HepG2 (cell line): ENCODE results near the gene URAD. TPM values are rescaled to one million over a fixed set of nuclear protein-coding genes. Genes with fewer than 3 reads are reported as not detected.

Experiments used
- CHD2 ChIP-seq: IDR thresholded peaks from 2 replicates; pipeline ENCODE4 v1.6.1; 2011; ENCODE audit warnings: low read depth, low read length, improper control_type of control experiment
- FOXA1 ChIP-seq, 2 experiments: fragments of 450-650 bp in 1 of 2; sonication (generic) in 1 of 2; formaldehyde crosslinking in 1 of 2; IDR thresholded peaks; 2 replicates each; pipeline versions ENCODE4 v1.4.0 to v1.6.1; 2016 to 2020; ENCODE audit warnings: missing genetic modification reagents in 1 of 2
- HNF4G ChIP-seq, 2 experiments: sonication (generic) in 1 of 2; formaldehyde crosslinking in 1 of 2; IDR thresholded peaks; 2 replicates each; pipeline versions ENCODE4 v1.4.0 to v1.6.1; 2011 to 2020; ENCODE audit warnings: borderline replicate concordance in 2 of 2, low read depth in 2 of 2, mild to moderate bottlenecking in 2 of 2, low read length in 1 of 2, missing genetic modification reagents in 1 of 2, moderate library complexity in 1 of 2
- HOXD1 ChIP-seq: sonication (generic); formaldehyde crosslinking; IDR thresholded peaks from 2 replicates; pipeline ENCODE4 v1.5.0; 2020; ENCODE audit warnings: missing genetic modification reagents
- KAT8 ChIP-seq: IDR thresholded peaks from 2 replicates; pipeline ENCODE4 v1.6.1; 2016; ENCODE audit warnings: missing genetic modification reagents, missing compliant biosample characterization
- LCORL ChIP-seq, 2 experiments: fragments of 450-650 bp in 1 of 2; sonication (generic) in 1 of 2; formaldehyde crosslinking in 1 of 2; IDR thresholded peaks; 2 replicates each; pipeline versions ENCODE4 v1.5.0 to v1.6.1; 2017 to 2020; ENCODE audit warnings: antibody characterized with exemption in 1 of 2, missing genetic modification reagents in 1 of 2
- MAFG ChIP-seq: sonication (generic); formaldehyde crosslinking; IDR thresholded peaks from 2 replicates; pipeline ENCODE4 v1.5.1; 2020; ENCODE audit warnings: mild to moderate bottlenecking, missing genetic modification reagents
- MLX ChIP-seq: IDR thresholded peaks from 2 replicates; pipeline ENCODE4 v1.6.1; 2016
- NFKBIZ ChIP-seq: IDR thresholded peaks from 2 replicates; pipeline ENCODE4 v1.6.1; 2018; ENCODE audit warnings: missing genetic modification reagents, missing compliant biosample characterization
- REL ChIP-seq: sonication (generic); formaldehyde crosslinking; conservative IDR thresholded peaks from 2 replicates; pipeline ENCODE4 v1.8.0; 2022; ENCODE audit warnings: mild to moderate bottlenecking, missing genetic modification reagents, moderate library complexity
- SKI ChIP-seq: fragments of 450-650 bp; IDR thresholded peaks from one replicate; pipeline ENCODE4 v1.6.1; 2018; ENCODE audit warnings: mild to moderate bottlenecking; ENCODE audit not compliant: partially characterized antibody
- ZBTB46 ChIP-seq: sonication (generic); formaldehyde crosslinking; IDR thresholded peaks from 2 replicates; pipeline ENCODE4 v1.4.0; 2020; ENCODE audit warnings: mild to moderate bottlenecking, missing genetic modification reagents, borderline replicate concordance
- ZKSCAN1 ChIP-seq: fragments of 150-350 bp; IDR thresholded peaks from 2 replicates; pipeline ENCODE4 v1.6.1; 2014; ENCODE audit warnings: low read length
- ZMAT3 ChIP-seq: sonication (generic); formaldehyde crosslinking; conservative IDR thresholded peaks from 2 replicates; pipeline ENCODE4 v1.7.0; 2021; ENCODE audit warnings: missing genetic modification reagents
- ZNF557 ChIP-seq: sonication (generic); formaldehyde crosslinking; IDR thresholded peaks from 2 replicates; pipeline ENCODE4 v1.4.0; 2020; ENCODE audit warnings: missing genetic modification reagents
- ZNF562 ChIP-seq: sonication (generic); formaldehyde crosslinking; IDR thresholded peaks from 2 replicates; pipeline ENCODE4 v1.8.0; 2022; ENCODE audit warnings: missing genetic modification reagents, borderline replicate concordance
- ZNF687 ChIP-seq: sonication (generic); formaldehyde crosslinking; IDR thresholded peaks from 2 replicates; pipeline ENCODE4 v1.5.1; 2020; ENCODE audit warnings: mild to moderate bottlenecking, missing genetic modification reagents, moderate library complexity
- ZNF720 ChIP-seq: sonication (generic); formaldehyde crosslinking; IDR thresholded peaks from 2 replicates; pipeline ENCODE4 v1.4.0; 2020; ENCODE audit warnings: missing genetic modification reagents
- ZNF768 ChIP-seq: sonication (generic); formaldehyde crosslinking; IDR thresholded peaks from 2 replicates; pipeline ENCODE4 v1.4.0; 2020; ENCODE audit warnings: missing genetic modification reagents
- ZNF772 ChIP-seq: sonication (generic); formaldehyde crosslinking; IDR thresholded peaks from 2 replicates; pipeline ENCODE4 v1.5.0; 2020; ENCODE audit warnings: mild to moderate bottlenecking, missing genetic modification reagents
- ZZZ3 ChIP-seq: sonication (generic); formaldehyde crosslinking; IDR thresholded peaks from 2 replicates; pipeline ENCODE4 v1.4.0; 2020; ENCODE audit warnings: missing genetic modification reagents, mild to moderate bottlenecking, borderline replicate concordance
- polyA plus RNA-seq, 8 experiments: library from polyadenylated mRNA; depleted of rRNA in 3 of 8; stranded (reverse) in 7 of 8; unstranded in 1 of 8; fragments of >200 nt; fragmentation: Illumina TruSeq in 4 of 8; extraction: Trizol in 4 of 8; gene quantifications; 2 replicates each; pipeline versions ENCODE4 v1.2.1 to v1.2.3, GENCODE V29; 2011 to 2016; ENCODE audit warnings: low read depth in 4 of 8, missing spikeins in 1 of 8, mixed read lengths in 1 of 8; ENCODE audit not compliant: insufficient read depth in 1 of 8
- total RNA-seq, 5 experiments: library from RNA; depleted of rRNA; stranded (reverse); fragments of >200 nt; fragmentation: Illumina TruSeq; extraction: Trizol; gene quantifications; 2 replicates each; pipeline ENCODE4 v1.2.3, GENCODE V29; 2016; ENCODE audit warnings: low read depth in 1 of 5
- TF ChIP-seq, protein P1 (sequence below): sonication (generic); formaldehyde crosslinking; IDR thresholded peaks from 2 replicates; pipeline ENCODE4 v1.5.1; 2020; ENCODE audit warnings: missing genetic modification reagents, mild to moderate bottlenecking, borderline replicate concordance

Gene URAD
- total and polyA plus RNA-seq, 2 of the 13 experiments (the other 11 are each of a cell fraction or from before 2014, with no cell fraction given): not detected

- TF ChIP-seq HNF4G (IDR thresholded peaks at IDR 0.05; ENCODE audit: borderline replicate concordance, low read depth, low read length): peak; percentile 30; the same call in 1 of the 2 replicates
- TF ChIP-seq HNF4G (CRISPR knock-in tag; IDR thresholded peaks at IDR 0.05; ENCODE audit: borderline replicate concordance, low read depth): no peak
- TF ChIP-seq ZZZ3 (CRISPR knock-in tag): no peak
- no peak for TF ChIP-seq ZNF772 (CRISPR knock-in tag)
- TF ChIP-seq, protein P1, sequence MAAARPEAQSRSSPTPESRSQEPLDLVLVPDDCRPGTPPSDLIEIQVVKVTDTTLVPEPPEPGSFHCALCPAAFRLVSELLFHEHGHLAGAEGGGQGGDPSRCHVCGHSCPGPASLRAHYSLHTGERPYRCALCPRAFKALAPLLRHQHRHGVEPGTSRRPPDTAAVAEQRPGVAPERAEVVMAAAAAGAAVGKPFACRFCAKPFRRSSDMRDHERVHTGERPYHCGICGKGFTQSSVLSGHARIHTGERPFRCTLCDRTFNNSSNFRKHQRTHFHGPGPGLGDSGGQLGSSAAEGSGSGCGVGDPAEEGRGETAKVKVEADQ (CRISPR knock-in tag): no peak
- no peak for TF ChIP-seq SKI
- no peak for TF ChIP-seq KAT8 (CRISPR knock-in tag)
- no peak for TF ChIP-seq ZNF768 (CRISPR knock-in tag)
- TF ChIP-seq FOXA1 (IDR thresholded peaks at IDR 0.05): no peak
- TF ChIP-seq FOXA1 (CRISPR knock-in tag; IDR thresholded peaks at IDR 0.05): no peak
- TF ChIP-seq ZKSCAN1: no peak
- TF ChIP-seq ZNF562: no peak
- TF ChIP-seq HOXD1 (CRISPR knock-in tag): no peak
- TF ChIP-seq ZMAT3 (CRISPR knock-in tag): no peak
- TF ChIP-seq LCORL (IDR thresholded peaks at IDR 0.05): no peak
- 0 out of 2 replicates have a peak, but pooled peaks have one; percentile 19 for TF ChIP-seq LCORL (CRISPR knock-in tag; IDR thresholded peaks at IDR 0.05)
- no peak for TF ChIP-seq ZNF557
- peak; percentile 68 for TF ChIP-seq ZNF687
- no peak for TF ChIP-seq NFKBIZ
- TF ChIP-seq ZBTB46 (CRISPR knock-in tag): no peak
- no peak for TF ChIP-seq ZNF720
- no peak for TF ChIP-seq MLX
- TF ChIP-seq REL (CRISPR knock-in tag): no peak
- TF ChIP-seq CHD2: no peak
- no peak for TF ChIP-seq MAFG
These were observed 26.2 kb downstream of the URAD start (continued) for GRCh38 chr13:27962128-27962841.
